ENCODE measurements around the gene CFAP100. TPM values are rescaled to one million over a fixed set of nuclear protein-coding genes. Genes with fewer than 3 reads are reported as not detected.

Gene CFAP100
- total RNA-seq, 1 donor from 2014 or later = not detected

DNA sequence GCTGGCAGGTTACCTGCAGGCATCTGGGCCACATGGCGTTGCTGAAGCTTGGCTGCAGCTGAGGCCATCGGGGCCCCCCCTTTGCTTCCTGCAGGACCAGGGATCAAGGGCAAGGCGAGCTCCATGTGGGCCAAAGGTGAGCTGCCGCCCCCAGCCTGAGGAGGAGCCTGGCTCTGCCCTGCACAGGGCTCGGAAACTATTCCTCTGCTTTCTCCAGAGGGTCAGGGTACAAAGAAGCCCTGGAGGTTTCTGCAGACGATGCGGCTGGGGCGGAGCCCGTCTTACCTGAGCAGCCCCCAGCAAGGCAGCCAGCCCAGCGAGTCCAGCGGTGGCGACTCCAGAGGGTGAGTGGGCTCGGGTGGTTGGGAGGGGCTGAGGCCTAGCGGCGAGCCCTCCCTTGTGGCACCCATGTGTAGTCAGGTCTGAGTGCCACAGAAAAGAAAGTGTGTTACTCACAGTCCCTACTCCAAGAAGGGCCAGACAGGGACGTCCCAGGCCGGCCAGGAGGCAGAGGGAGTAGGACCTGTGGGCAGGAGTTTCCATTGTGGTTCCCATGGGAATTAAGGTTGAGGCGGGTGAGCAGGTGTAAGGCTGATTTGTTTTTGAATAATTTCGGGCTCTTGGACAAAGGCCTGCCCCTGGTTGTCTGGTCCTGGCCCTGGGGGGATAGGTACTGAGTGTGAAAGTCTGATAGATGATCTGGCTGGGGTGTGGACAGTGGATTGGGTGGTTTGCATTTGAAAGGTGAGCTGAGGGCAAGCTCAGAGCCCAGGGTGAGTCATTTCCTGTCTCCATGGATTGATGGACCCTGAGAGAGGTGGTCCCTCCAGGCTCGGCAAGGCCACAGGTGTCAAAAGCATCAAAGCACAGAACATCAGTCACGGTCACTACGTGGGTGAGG lies 25.4 kb downstream of the CFAP100 start:
- Mint-ChIP-seq H3K4me1 (ENCODE audit: unreplicated experiment) (peaks cover 2% of the 10 kb centered on the region), H3K9me3 (ENCODE audit: unreplicated experiment) (no peaks in the 10 kb centered on the region), H3K36me3 (ENCODE audit: low read depth, unreplicated experiment) (no peaks in the 10 kb centered on the region), H3K4me3 (ENCODE audit: unreplicated experiment) (peak overlapping the region; percentile 28), H3K27ac (ENCODE audit: unreplicated experiment) (peak overlapping the region; percentile 36), H3K27me3 (ENCODE audit: unreplicated experiment) (no peaks in the 10 kb centered on the region)
- TF ChIP-seq, protein P1, sequence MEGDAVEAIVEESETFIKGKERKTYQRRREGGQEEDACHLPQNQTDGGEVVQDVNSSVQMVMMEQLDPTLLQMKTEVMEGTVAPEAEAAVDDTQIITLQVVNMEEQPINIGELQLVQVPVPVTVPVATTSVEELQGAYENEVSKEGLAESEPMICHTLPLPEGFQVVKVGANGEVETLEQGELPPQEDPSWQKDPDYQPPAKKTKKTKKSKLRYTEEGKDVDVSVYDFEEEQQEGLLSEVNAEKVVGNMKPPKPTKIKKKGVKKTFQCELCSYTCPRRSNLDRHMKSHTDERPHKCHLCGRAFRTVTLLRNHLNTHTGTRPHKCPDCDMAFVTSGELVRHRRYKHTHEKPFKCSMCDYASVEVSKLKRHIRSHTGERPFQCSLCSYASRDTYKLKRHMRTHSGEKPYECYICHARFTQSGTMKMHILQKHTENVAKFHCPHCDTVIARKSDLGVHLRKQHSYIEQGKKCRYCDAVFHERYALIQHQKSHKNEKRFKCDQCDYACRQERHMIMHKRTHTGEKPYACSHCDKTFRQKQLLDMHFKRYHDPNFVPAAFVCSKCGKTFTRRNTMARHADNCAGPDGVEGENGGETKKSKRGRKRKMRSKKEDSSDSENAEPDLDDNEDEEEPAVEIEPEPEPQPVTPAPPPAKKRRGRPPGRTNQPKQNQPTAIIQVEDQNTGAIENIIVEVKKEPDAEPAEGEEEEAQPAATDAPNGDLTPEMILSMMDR (IDR thresholded peaks at IDR 0.05; ENCODE audit: unreplicated experiment) = no peak
- no peak for DNase-seq (ENCODE audit: low spot score)

DNA sequence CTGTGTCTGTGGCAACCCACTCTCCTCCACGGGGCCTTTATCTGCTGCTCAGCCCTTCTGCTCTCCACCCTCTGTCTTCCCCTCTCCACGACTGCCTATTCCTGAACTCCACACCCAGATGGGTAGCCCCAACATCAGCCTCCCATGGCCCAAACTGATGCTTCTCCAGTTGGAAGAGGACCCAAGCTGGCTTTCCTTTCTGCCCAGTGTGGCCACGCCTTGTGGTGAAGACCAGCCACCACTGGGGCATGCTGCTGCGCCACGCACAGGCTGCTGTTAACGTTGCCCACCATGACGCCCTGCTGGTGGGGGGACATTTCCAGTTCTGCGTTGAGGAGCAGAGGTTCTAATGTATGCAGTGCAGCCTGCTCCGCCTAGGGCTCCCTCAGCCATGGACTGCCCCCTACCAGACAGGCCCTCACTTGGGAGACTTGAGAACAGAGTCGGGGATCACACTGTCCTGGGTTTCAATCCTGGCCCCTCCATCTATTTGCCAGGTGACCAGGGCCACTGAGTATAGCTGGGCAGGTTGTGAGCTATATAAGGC lies 26.9 kb downstream of the CFAP100 start:
- no peak for DNase-seq (ENCODE audit: low spot score)
- Mint-ChIP-seq H3K27ac (ENCODE audit: unreplicated experiment) (no peak overlapping the region), H3K4me1 (ENCODE audit: unreplicated experiment) (peaks cover 2% of the 10 kb centered on the region), H3K36me3 (ENCODE audit: low read depth, unreplicated experiment) (no peaks in the 10 kb centered on the region), H3K9me3 (ENCODE audit: unreplicated experiment) (peaks cover 6% of the 10 kb centered on the region), H3K27me3 (ENCODE audit: unreplicated experiment) (peaks cover 2% of the 10 kb centered on the region), H3K4me3 (ENCODE audit: unreplicated experiment) (no peak overlapping the region)
- TF ChIP-seq, protein P1 (IDR thresholded peaks at IDR 0.05; ENCODE audit: unreplicated experiment) = no peak

DNA sequence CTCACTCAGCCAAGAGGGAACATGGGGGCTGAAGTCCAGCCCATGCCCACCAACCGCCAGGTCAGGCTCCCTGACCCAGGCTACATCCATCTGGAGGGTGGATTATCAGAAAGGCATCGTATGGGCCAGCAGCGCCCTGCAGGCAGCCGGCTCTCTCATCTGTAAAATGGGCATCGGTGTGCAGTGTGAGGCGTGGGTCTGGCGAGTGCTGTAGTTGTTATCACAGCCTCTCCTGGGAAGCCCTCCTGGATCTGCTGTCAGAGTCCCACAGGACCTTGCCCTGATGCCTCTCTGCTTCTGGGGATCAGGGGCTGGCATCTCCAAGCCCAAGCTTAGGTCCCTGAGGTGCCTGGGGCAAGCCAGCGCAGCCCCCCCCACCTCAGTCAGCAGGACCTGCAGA lies 27.4 kb downstream of the CFAP100 start:
- Mint-ChIP-seq H3K36me3 (ENCODE audit: low read depth, unreplicated experiment) (no peaks in the 10 kb centered on the region), H3K4me3 (ENCODE audit: unreplicated experiment) (no peak overlapping the region), H3K4me1 (ENCODE audit: unreplicated experiment) (peaks cover 2% of the 10 kb centered on the region), H3K27me3 (ENCODE audit: unreplicated experiment) (peaks cover 2% of the 10 kb centered on the region), H3K27ac (ENCODE audit: unreplicated experiment) (no peak overlapping the region), H3K9me3 (ENCODE audit: unreplicated experiment) (peaks cover 6% of the 10 kb centered on the region)
- DNase-seq (ENCODE audit: low spot score) = no peak
- TF ChIP-seq, protein P1 (IDR thresholded peaks at IDR 0.05; ENCODE audit: unreplicated experiment) = no peak

DNA sequence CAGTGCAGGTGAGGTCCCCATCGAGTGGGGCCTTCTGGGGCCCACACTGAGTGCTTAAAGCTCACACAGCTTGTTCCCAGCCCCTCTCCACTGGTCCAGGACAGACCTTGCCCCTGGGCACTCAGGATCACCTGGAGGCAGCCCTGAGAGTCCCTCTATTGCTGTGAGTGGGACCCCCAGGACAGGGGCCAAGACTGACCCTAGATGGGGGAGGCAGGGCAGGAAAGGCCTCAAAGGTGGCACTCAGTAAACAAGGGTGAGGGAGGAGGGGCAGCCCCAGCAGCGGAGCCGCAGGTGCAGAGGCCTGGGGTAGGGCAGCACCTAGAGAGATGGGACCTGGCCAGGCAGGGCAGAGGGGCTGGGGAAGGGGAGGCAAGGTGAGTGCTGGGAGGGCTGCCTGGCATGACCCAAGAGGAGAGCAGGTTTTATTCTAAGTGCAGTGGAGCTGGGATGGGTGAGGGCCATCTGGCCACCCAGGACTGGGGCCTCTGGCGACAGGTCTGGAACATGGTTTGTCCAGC lies 27.9 kb downstream of the CFAP100 start:
- no peak for DNase-seq (ENCODE audit: low spot score)
- peaks cover 6% of the 10 kb centered on the region for H3K9me3 Mint-ChIP-seq (ENCODE audit: unreplicated experiment)
- peaks cover 2% of the 10 kb centered on the region for H3K27me3 Mint-ChIP-seq (ENCODE audit: unreplicated experiment)
- H3K4me3 Mint-ChIP-seq (ENCODE audit: unreplicated experiment) = no peak overlapping the region
- no peaks in the 10 kb centered on the region for H3K36me3 Mint-ChIP-seq (ENCODE audit: low read depth, unreplicated experiment)
- TF ChIP-seq, protein P1 (IDR thresholded peaks at IDR 0.05; ENCODE audit: unreplicated experiment) = no peak
- H3K27ac Mint-ChIP-seq (ENCODE audit: unreplicated experiment) = no peak overlapping the region
- H3K4me1 Mint-ChIP-seq (ENCODE audit: unreplicated experiment) = peaks cover 2% of the 10 kb centered on the region

All from endothelial cell (in vitro differentiated cells).